ENCODE data around the gene C5orf22.

GRCh38 chr5:31579558-31579957 lies 47.5 kb downstream of the C5orf22 start:
- TF ChIP-seq POLR2AphosphoS5 (IDR thresholded peaks at IDR 0.05): no peak
- TF ChIP-seq CTCF (IDR thresholded peaks at IDR 0.05 in 8 of 11, conservative IDR thresholded peaks at IDR 0.05 in 3 of 11): no peak
- no peak for TF ChIP-seq POLR2A (IDR thresholded peaks at IDR 0.05)
